Measurements from ENCODE around the gene CCDC142.

- TF ChIP-seq CTCF (IDR thresholded peaks at IDR 0.05; ENCODE audit: low read depth, low read length, poor library complexity, severe bottlenecking) (no peak), EZH2phosphoT487 (IDR thresholded peaks at IDR 0.05; ENCODE audit: borderline replicate concordance, low read length) (no peak)
Observed at GRCh38 chr2:74522516-74522915, 39.7 kb upstream of the CCDC142 start.

Measured in DOHH2 (cell line).